HepG2 (cell line): Measurements from ENCODE around the gene MAPK7. TPM values are rescaled to one million over a fixed set of nuclear protein-coding genes. Genes with fewer than 3 reads are reported as not detected.

Experiments used
- ATAC-seq: fragments of 200-7000 bp; cut with Tn5 transposase; 3 replicates; pipeline ENCODE4 v1.9.1; 2020; ENCODE audit warnings: mild to moderate bottlenecking, moderate library complexity
- BruUV-seq: library from RNA; stranded (reverse); fragments of 400-500 nt; replicated peaks from 2 replicates; lab custom pipeline; 2021; lab: Mats Ljungman, UMichigan
- CTCF ChIA-PET: fragments of 300-600 bp; formaldehyde crosslinking; extraction: SDS; loops from one replicate; lab custom pipeline; 2021; ENCODE audit warnings: low total read pairs, inconsistent platforms, low intra/inter-chr PET ratio; lab: Yijun Ruan, JAX
- POLR2A ChIA-PET: fragments of 350-600 bp; sonication (Branson Sonifier 250); formaldehyde crosslinking; loops from one replicate; lab custom pipeline; 2020; ENCODE audit warnings: antibody characterized with exemption, inconsistent platforms; lab: Yijun Ruan, JAX
- DNase-seq: peaks from one replicate; pipeline ENCODE4 v3.0.0-alpha.2; 2015; ENCODE audit warnings: low spot score
- FAIRE-seq: peaks from 3 replicates; lab custom pipeline; 2011; peaks lifted over from hg19 to GRCh38; lab: Jason Lieb, UNC
- H2AFZ ChIP-seq: one replicate; pipeline ENCODE4 v1.6.1; 2011; ENCODE audit warnings: low read length, inconsistent platforms
- H3K27ac ChIP-seq: fragments of 300-600 bp; 3 replicates; pipeline ENCODE4 v1.8.0; 2011; ENCODE audit warnings: mixed run types, mild to moderate bottlenecking, mixed read lengths, low read length, inconsistent platforms; ENCODE audit not compliant: insufficient read depth; ENCODE audit errors: extremely low read length
- H3K27me3 ChIP-seq, 2 experiments: fragments of 200-600 bp in 1 of 2; 2 replicates in 1 of 2; 3 replicates in 1 of 2; pipeline versions ENCODE4 v1.6.0 to v1.8.0; 2011; ENCODE audit warnings: low read length in 2 of 2, mild to moderate bottlenecking in 2 of 2, moderate library complexity in 2 of 2, inconsistent platforms in 1 of 2; ENCODE audit not compliant: insufficient read depth in 2 of 2, control insufficient read depth in 1 of 2
- H3K36me3 ChIP-seq, 2 experiments: fragments of 200-600 bp in 1 of 2; replicated peaks in 1 of 2; 2 replicates in 1 of 2; 3 replicates in 1 of 2; pipeline versions ENCODE4 v1.5.1 to v1.8.0; 2011; ENCODE audit warnings: low read length in 2 of 2, inconsistent platforms in 1 of 2; ENCODE audit not compliant: insufficient read depth in 2 of 2, control insufficient read depth in 1 of 2
- H3K4me1 ChIP-seq: 2 replicates; pipeline ENCODE4 v1.5.1; 2012; ENCODE audit warnings: low read length, inconsistent platforms; ENCODE audit not compliant: insufficient read depth
- H3K4me2 ChIP-seq: 2 replicates; pipeline ENCODE4 v1.6.0; 2011; ENCODE audit warnings: low read depth, low read length, inconsistent platforms
- H3K4me3 ChIP-seq, 3 experiments: fragments of 200-600 bp in 1 of 3; sonication (generic), shearing (Covaris generic) in 1 of 3; replicated peaks in 1 of 3; 2 replicates each; pipeline ENCODE4 v1.5.1; 2011 to 2016; ENCODE audit warnings: low read length in 3 of 3, inconsistent platforms in 2 of 3, low read depth in 2 of 3, mild to moderate bottlenecking in 2 of 3, control low read depth in 1 of 3, mixed read lengths in 1 of 3; ENCODE audit not compliant: insufficient read depth in 1 of 3
- H3K79me2 ChIP-seq: one replicate; pipeline ENCODE4 v1.6.1; 2011; ENCODE audit warnings: low read length, inconsistent platforms; ENCODE audit not compliant: insufficient read depth
- H3K9ac ChIP-seq: 2 replicates; pipeline ENCODE4 v1.6.0; 2011; ENCODE audit warnings: mild to moderate bottlenecking, low read depth, low read length, inconsistent platforms; ENCODE audit not compliant: insufficient read depth
- H3K9me3 ChIP-seq: 2 replicates; pipeline ENCODE4 v1.5.1; 2012; ENCODE audit warnings: mild to moderate bottlenecking, low read length
- H4K20me1 ChIP-seq: 2 replicates; pipeline ENCODE4 v1.6.0; 2011; ENCODE audit warnings: inconsistent platforms, mild to moderate bottlenecking, low read length, moderate library complexity; ENCODE audit not compliant: insufficient read depth
- ARID4A ChIP-seq: sonication (generic); formaldehyde crosslinking; IDR thresholded peaks from 2 replicates; pipeline ENCODE4 v1.5.0; 2020; ENCODE audit warnings: mild to moderate bottlenecking, missing genetic modification reagents, borderline replicate concordance
- CEBPB ChIP-seq: IDR thresholded peaks from 2 replicates; pipeline ENCODE4 v1.6.1; 2011; ENCODE audit warnings: low read depth, low read length, improper control_type of control experiment, borderline replicate concordance
- DDIT3 ChIP-seq: sonication (generic); formaldehyde crosslinking; IDR thresholded peaks from 2 replicates; pipeline ENCODE4 v1.4.0; 2020; ENCODE audit warnings: mild to moderate bottlenecking, missing genetic modification reagents
- HIVEP1 ChIP-seq: sonication (generic); formaldehyde crosslinking; IDR thresholded peaks from 2 replicates; pipeline ENCODE4 v1.4.0; 2020; ENCODE audit warnings: mild to moderate bottlenecking, missing genetic modification reagents
- IKZF5 ChIP-seq: IDR thresholded peaks from 2 replicates; pipeline ENCODE4 v1.6.1; 2018; ENCODE audit warnings: missing genetic modification reagents, mild to moderate bottlenecking, missing compliant biosample characterization
- NR2F2 ChIP-seq: IDR thresholded peaks from 2 replicates; pipeline ENCODE4 v1.6.1; 2012; ENCODE audit warnings: low read depth, inconsistent platforms, borderline replicate concordance
- SMAD9 ChIP-seq: sonication (generic); formaldehyde crosslinking; IDR thresholded peaks from 2 replicates; pipeline ENCODE4 v1.5.1; 2020; ENCODE audit warnings: mild to moderate bottlenecking, missing genetic modification reagents
- SMARCC2 ChIP-seq: fragments of 450-650 bp; IDR thresholded peaks from 2 replicates; pipeline ENCODE4 v1.6.1; 2017; ENCODE audit warnings: antibody characterized with exemption, mild to moderate bottlenecking
- TFAP4 ChIP-seq: sonication (generic); IDR thresholded peaks from 2 replicates; pipeline ENCODE4 v1.6.1; 2016; ENCODE audit warnings: low read depth, borderline replicate concordance
- ZXDC ChIP-seq: sonication (generic); formaldehyde crosslinking; IDR thresholded peaks from 2 replicates; pipeline ENCODE4 v1.5.0; 2020; ENCODE audit warnings: mild to moderate bottlenecking, missing genetic modification reagents
- WGBS: methylation state at CpG from one replicate; pipeline ENCODE4 v1.1.6; 2017; ENCODE audit warnings: low lambda C conversion rate; 5-methylcytosine and 5-hydroxymethylcytosine counted together
- in situ Hi-C: cut with HindIII; loops from 2 replicates; pipeline ENCODE4 v1.10.0; 2017; ENCODE audit warnings: low pct_unique_long_range_greater_than_20kb; ENCODE audit not compliant: extremely low pct_ligation_motif_present
- intact Hi-C: fragments of 100-400 bp; cut with micrococcal nuclease; formaldehyde crosslinking; loops from one replicate; pipeline ENCODE4 v1.10.0; 2022; ENCODE audit not compliant: unreplicated experiment
- polyA plus RNA-seq, 8 experiments: library from polyadenylated mRNA; depleted of rRNA in 3 of 8; stranded (reverse) in 7 of 8; unstranded in 1 of 8; fragments of >200 nt; fragmentation: Illumina TruSeq in 4 of 8; extraction: Trizol in 4 of 8; gene quantifications; 2 replicates each; pipeline versions ENCODE4 v1.2.1 to v1.2.3, GENCODE V29; 2011 to 2016; ENCODE audit warnings: low read depth in 4 of 8, missing spikeins in 1 of 8, mixed read lengths in 1 of 8; ENCODE audit not compliant: insufficient read depth in 1 of 8
- total RNA-seq, 5 experiments: library from RNA; depleted of rRNA; stranded (reverse); fragments of >200 nt; fragmentation: Illumina TruSeq; extraction: Trizol; gene quantifications; 2 replicates each; pipeline ENCODE4 v1.2.3, GENCODE V29; 2016; ENCODE audit warnings: low read depth in 1 of 5

MAPK7 gene
- total and polyA plus RNA-seq, 2 of the 13 experiments (the other 11 are each of a cell fraction or from before 2014, with no cell fraction given), result 2.9 to 5.9 TPM

GRCh38 chr17:19421926-19422325 lies 43.6 kb downstream of the MAPK7 start (continued):
- TF ChIP-seq ZXDC (no peak), SMAD9 (CRISPR knock-in tag) (no peak), DDIT3 (CRISPR knock-in tag) (no peak), IKZF5 (CRISPR knock-in tag) (no peak)
- TF ChIP-seq, all 625 proteins: peak for 0

GRCh38 chr17:19424934-19425868 lies 46.9 kb downstream of the MAPK7 start:
- Histone ChIP-seq H3K4me1 (peaks cover 7% of the 10 kb centered on the region), H2AFZ (no peak overlapping the region), H3K79me2 (no peaks in the 10 kb centered on the region), H3K27me3 (peaks cover 0 to 7% of the 10 kb centered on the region in 2 experiments; a peak in 1 of 5 replicates), H3K36me3 (no peaks in the 10 kb centered on the region), H3K4me3 (no peak overlapping the region), H3K4me2 (no peak overlapping the region), H3K9ac (no peak overlapping the region), H3K27ac (no peak overlapping the region), H3K9me3 (no peaks in the 10 kb centered on the region), H4K20me1 (no peaks in the 10 kb centered on the region)
- POLR2A ChIA-PET, result interaction anchor here (1.8 kb wide), 1 partner anchor 47 kb away, joined by 4 read pairs; the partner anchor contains the start of gene MAPK7
- 19% methylated on average over 8 of the region's 8 CpGs for WGBS
- intact Hi-C loops, result no loop called here
- ATAC-seq (peak; percentile 33; the same call in 1 of the 3 replicates), DNase-seq (no peak), FAIRE-seq (no peak)
- in situ Hi-C loops, result no loop called here
- BruUV-seq, result no TSS peak
- CTCF ChIA-PET, result no interaction called here
- TF ChIP-seq CEBPB, result 0 out of 2 replicates have a peak, but pooled peaks have one; percentile 8
- no peak for TF ChIP-seq NR2F2
- no peak for TF ChIP-seq TFAP4
- TF ChIP-seq ARID4A (CRISPR knock-in tag), result no peak
- no peak for TF ChIP-seq HIVEP1 (CRISPR knock-in tag)
- no peak for TF ChIP-seq SMARCC2
